ENCODE data around the gene ASB17. TPM values are rescaled to one million over a fixed set of nuclear protein-coding genes. Genes with fewer than 3 reads are reported as not detected.

Gene ASB17, protein sequence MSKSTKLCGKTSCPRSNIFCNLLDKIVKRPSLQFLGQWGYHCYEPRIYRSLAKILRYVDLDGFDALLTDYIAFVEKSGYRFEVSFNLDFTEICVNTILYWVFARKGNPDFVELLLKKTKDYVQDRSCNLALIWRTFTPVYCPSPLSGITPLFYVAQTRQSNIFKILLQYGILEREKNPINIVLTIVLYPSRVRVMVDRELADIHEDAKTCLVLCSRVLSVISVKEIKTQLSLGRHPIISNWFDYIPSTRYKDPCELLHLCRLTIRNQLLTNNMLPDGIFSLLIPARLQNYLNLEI
- not detected in 2 replicates for total RNA-seq (2014; rRNA removed; shearing (Covaris generic))

DNA sequence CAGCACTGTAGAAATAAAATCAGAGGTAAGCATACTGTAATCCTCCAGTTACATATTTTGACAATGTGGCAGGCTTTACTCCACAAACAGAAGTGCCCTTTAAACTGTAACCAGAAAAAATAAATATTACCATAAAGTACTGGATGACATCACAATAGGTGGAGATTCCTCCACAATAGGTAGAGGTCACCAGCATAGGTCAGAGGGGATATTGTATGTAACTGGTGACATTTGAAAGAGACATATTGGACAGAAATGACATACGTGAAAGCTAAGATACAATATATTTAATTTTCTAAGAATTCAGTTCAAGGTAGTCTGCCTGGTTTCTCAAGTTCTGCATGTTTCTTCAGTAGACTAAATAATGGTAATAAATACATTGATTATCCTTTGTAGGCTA, at the start of gene ASB17:
TSS of gene ASB17 (minus strand) at position 101 of the 400 bp plus-strand sequence. CDS start 113 bp downstream, outside the sequence.
- no peak for DNase-seq (ENCODE audit: low read depth)

GRCh38 chr1:75980972-75981897, 49.0 kb upstream of the ASB17 start:
- no peak for DNase-seq (ENCODE audit: low read depth)

- DNase-seq (ENCODE audit: low read depth) = no peak
Measured at GRCh38 chr1:75970631-75971030, 38.4 kb upstream of the ASB17 start.

DNA sequence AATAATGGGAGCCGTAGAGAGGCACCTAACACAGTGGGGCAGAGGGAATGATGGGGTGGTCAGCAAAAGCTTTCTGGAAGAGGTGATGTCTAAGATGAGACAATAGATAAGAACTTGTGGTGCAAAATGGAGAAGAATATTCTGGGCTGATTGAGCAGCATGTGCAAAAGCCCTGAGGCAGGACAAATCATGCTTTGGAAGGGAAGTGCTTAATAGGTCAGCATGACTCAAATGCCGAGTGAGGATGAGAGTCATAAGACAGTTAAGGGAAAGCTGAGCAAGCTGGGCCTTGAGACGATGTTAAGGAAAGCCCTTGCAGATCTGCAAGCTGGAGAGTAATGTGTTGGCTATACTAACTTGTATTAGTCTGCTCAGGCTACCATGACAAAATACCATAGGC, 37.3 kb upstream of the ASB17 start:
- DNase-seq (ENCODE audit: low read depth) = peak; percentile 89

- no peak for DNase-seq (ENCODE audit: low read depth)
Measured at GRCh38 chr1:75967719-75968118, 35.5 kb upstream of the ASB17 start.

GRCh38 chr1:75964760-75965408, 32.7 kb upstream of the ASB17 start:
- DNase-seq (ENCODE audit: low read depth) = no peak

- DNase-seq (ENCODE audit: low read depth) = peak; percentile 85
Measured at GRCh38 chr1:75964110-75964759, 32.0 kb upstream of the ASB17 start.

GRCh38 chr1:75954586-75954985, 22.4 kb upstream of the ASB17 start:
- peak; percentile 44 for DNase-seq (ENCODE audit: low read depth)

- DNase-seq (ENCODE audit: low read depth) = no peak
Measured at GRCh38 chr1:75953461-75953860, 21.3 kb upstream of the ASB17 start.

GRCh38 chr1:75952016-75952415, 19.8 kb upstream of the ASB17 start:
- no peak for DNase-seq (ENCODE audit: low read depth)

DNA sequence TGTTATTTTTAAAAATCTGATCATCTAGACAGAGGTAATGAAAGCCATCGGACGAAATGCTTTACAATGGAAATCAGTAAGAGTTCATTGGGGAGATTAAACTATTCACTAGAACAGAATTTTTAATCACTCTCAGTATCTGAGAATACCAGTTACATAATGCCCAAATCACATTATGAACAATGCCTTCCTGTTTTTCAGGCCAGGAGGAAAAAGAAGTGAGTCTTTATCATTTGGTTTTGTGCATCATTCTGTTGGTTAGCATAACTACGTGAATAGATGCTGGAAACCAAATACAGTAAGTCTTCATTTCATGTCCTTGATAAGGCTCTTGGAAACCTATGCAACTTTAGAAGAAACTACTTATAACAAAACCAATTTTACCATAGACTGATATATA, 18.0 kb upstream of the ASB17 start:
- no peak for DNase-seq (ENCODE audit: low read depth)

- DNase-seq (ENCODE audit: low read depth) = peak; percentile 39
Measured at GRCh38 chr1:75943037-75943436, 10.8 kb upstream of the ASB17 start.

- DNase-seq (ENCODE audit: low read depth) = peak; percentile 82
Measured at GRCh38 chr1:75937034-75937433, 4.8 kb upstream of the ASB17 start.

- DNase-seq (ENCODE audit: low read depth) = no peak
Measured at GRCh38 chr1:75922698-75923097, 9.5 kb downstream of the ASB17 start.

DNA sequence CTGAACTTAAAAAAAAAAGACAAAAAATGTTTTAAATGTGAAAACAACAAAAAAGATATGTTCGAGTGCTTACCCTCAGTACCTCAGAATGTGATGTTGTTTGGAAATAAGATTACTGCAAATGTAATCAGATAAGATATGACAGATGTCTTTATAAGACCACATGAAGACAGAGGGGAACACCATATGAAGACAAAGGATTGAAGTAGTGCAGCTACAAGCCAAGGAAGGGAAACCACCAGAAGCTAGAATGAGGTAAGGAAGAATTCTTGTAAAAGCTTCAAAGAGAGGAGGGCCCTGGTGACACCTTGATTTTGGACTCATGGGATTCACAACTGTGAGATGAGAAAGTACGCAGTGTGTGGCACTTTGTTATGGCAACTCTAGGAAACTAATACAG, 15.4 kb downstream of the ASB17 start:
- DNase-seq (ENCODE audit: low read depth) = no peak

DNA sequence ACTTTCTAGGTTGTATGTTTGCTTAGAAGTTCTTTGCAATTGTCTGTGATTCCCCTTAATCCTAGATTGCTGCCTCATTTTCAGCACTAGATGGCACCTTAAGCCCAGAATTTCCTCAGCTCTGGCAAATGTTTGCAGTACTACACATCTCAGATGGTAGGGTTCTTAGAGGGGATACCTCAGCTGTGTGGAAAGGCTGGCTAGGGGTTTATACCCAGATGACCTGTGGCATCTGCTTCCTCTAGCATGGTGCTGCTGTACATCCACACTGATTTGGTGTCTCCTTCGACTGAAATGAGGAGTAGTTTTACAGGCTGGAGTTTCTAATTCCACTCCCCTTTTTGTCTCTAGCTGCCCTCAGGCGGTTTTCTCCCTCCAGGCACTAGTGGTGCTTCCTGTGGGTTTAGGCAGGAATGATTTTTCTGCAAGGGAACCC, 23.5 kb downstream of the ASB17 start:
- peak; percentile 70 for DNase-seq (ENCODE audit: low read depth)

DNA sequence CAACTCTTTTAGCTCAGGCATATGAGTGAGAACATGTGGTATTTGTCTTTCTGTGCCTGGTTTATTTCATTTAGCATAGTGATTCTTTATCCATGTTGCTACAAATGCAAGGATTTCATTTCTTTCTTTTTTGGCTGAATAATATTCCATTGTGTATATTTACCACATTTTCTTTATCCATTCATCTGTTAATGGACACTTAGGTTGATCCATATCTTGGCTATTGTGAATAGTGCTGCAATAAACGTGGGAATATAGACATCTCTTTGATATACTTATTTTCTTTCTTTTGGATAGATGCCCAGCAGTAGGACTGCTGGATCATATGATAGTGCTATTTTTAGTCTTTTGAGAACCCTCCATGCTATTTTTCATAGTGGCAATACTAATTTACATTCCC, 30.8 kb downstream of the ASB17 start:
- DNase-seq (ENCODE audit: low read depth) = no peak

GRCh38 chr1:75884437-75884836, 47.8 kb downstream of the ASB17 start:
- no peak for DNase-seq (ENCODE audit: low read depth)

GRCh38 chr1:75879985-75880384, 52.2 kb downstream of the ASB17 start:
- no peak for DNase-seq (ENCODE audit: low read depth)

GRCh38 chr1:75870951-75871350, 61.3 kb downstream of the ASB17 start:
- peak; percentile 2 for DNase-seq (ENCODE audit: low read depth)
